HepG2 (cell line): ENCODE data around the gene AMIGO3. TPM values are rescaled to one million over a fixed set of nuclear protein-coding genes. Genes with fewer than 3 reads are reported as not detected.
"Not testable (repeated sequence)": the region's sequence is repeated elsewhere in the genome, so short reads cannot be mapped to it uniquely, and the experiment has no call there.

ENCODE experiments used
- ATAC-seq: fragments of 200-7000 bp; cut with Tn5 transposase; 3 replicates; pipeline ENCODE4 v1.9.1; 2020; ENCODE audit warnings: mild to moderate bottlenecking, moderate library complexity
- BruUV-seq: library from RNA; stranded (reverse); fragments of 400-500 nt; replicated peaks from 2 replicates; lab custom pipeline; 2021; lab: Mats Ljungman, UMichigan
- CTCF ChIA-PET: fragments of 300-600 bp; formaldehyde crosslinking; extraction: SDS; loops from one replicate; lab custom pipeline; 2021; ENCODE audit warnings: low total read pairs, inconsistent platforms, low intra/inter-chr PET ratio; lab: Yijun Ruan, JAX
- POLR2A ChIA-PET: fragments of 350-600 bp; sonication (Branson Sonifier 250); formaldehyde crosslinking; loops from one replicate; lab custom pipeline; 2020; ENCODE audit warnings: antibody characterized with exemption, inconsistent platforms; lab: Yijun Ruan, JAX
- DNase-seq: peaks from one replicate; pipeline ENCODE4 v3.0.0-alpha.2; 2015; ENCODE audit warnings: low spot score
- FAIRE-seq: peaks from 3 replicates; lab custom pipeline; 2011; peaks lifted over from hg19 to GRCh38; lab: Jason Lieb, UNC
- H2AFZ ChIP-seq: one replicate; pipeline ENCODE4 v1.6.1; 2011; ENCODE audit warnings: low read length, inconsistent platforms
- H3K27ac ChIP-seq: fragments of 300-600 bp; 3 replicates; pipeline ENCODE4 v1.8.0; 2011; ENCODE audit warnings: mixed run types, mild to moderate bottlenecking, mixed read lengths, low read length, inconsistent platforms; ENCODE audit not compliant: insufficient read depth; ENCODE audit errors: extremely low read length
- H3K27me3 ChIP-seq, 2 experiments: fragments of 200-600 bp in 1 of 2; 2 replicates in 1 of 2; 3 replicates in 1 of 2; pipeline versions ENCODE4 v1.6.0 to v1.8.0; 2011; ENCODE audit warnings: low read length in 2 of 2, mild to moderate bottlenecking in 2 of 2, moderate library complexity in 2 of 2, inconsistent platforms in 1 of 2; ENCODE audit not compliant: insufficient read depth in 2 of 2, control insufficient read depth in 1 of 2
- H3K36me3 ChIP-seq, 2 experiments: fragments of 200-600 bp in 1 of 2; replicated peaks in 1 of 2; 2 replicates in 1 of 2; 3 replicates in 1 of 2; pipeline versions ENCODE4 v1.5.1 to v1.8.0; 2011; ENCODE audit warnings: low read length in 2 of 2, inconsistent platforms in 1 of 2; ENCODE audit not compliant: insufficient read depth in 2 of 2, control insufficient read depth in 1 of 2
- H3K4me1 ChIP-seq: 2 replicates; pipeline ENCODE4 v1.5.1; 2012; ENCODE audit warnings: low read length, inconsistent platforms; ENCODE audit not compliant: insufficient read depth
- H3K4me2 ChIP-seq: 2 replicates; pipeline ENCODE4 v1.6.0; 2011; ENCODE audit warnings: low read depth, low read length, inconsistent platforms
- H3K4me3 ChIP-seq, 3 experiments: fragments of 200-600 bp in 1 of 3; sonication (generic), shearing (Covaris generic) in 1 of 3; replicated peaks in 1 of 3; 2 replicates each; pipeline ENCODE4 v1.5.1; 2011 to 2016; ENCODE audit warnings: low read length in 3 of 3, inconsistent platforms in 2 of 3, low read depth in 2 of 3, mild to moderate bottlenecking in 2 of 3, control low read depth in 1 of 3, mixed read lengths in 1 of 3; ENCODE audit not compliant: insufficient read depth in 1 of 3
- H3K79me2 ChIP-seq: one replicate; pipeline ENCODE4 v1.6.1; 2011; ENCODE audit warnings: low read length, inconsistent platforms; ENCODE audit not compliant: insufficient read depth
- H3K9ac ChIP-seq: 2 replicates; pipeline ENCODE4 v1.6.0; 2011; ENCODE audit warnings: mild to moderate bottlenecking, low read depth, low read length, inconsistent platforms; ENCODE audit not compliant: insufficient read depth
- H3K9me3 ChIP-seq: 2 replicates; pipeline ENCODE4 v1.5.1; 2012; ENCODE audit warnings: mild to moderate bottlenecking, low read length
- H4K20me1 ChIP-seq: 2 replicates; pipeline ENCODE4 v1.6.0; 2011; ENCODE audit warnings: inconsistent platforms, mild to moderate bottlenecking, low read length, moderate library complexity; ENCODE audit not compliant: insufficient read depth
- ATF7-NPFF ChIP-seq: sonication (generic); formaldehyde crosslinking; IDR thresholded peaks from 2 replicates; pipeline ENCODE4 v1.8.1; 2023; ENCODE audit warnings: mild to moderate bottlenecking, low read depth, missing genetic modification reagents, moderate library complexity
- EED ChIP-seq: sonication (generic); formaldehyde crosslinking; IDR thresholded peaks from 2 replicates; pipeline ENCODE4 v1.5.0; 2020; ENCODE audit warnings: mild to moderate bottlenecking, missing genetic modification reagents
- MXD4 ChIP-seq: IDR thresholded peaks from 2 replicates; pipeline ENCODE4 v1.6.1; 2016; ENCODE audit warnings: mild to moderate bottlenecking, missing biosample characterization, missing genetic modification reagents
- NONO ChIP-seq, 2 experiments: fragments of 450-650 bp in 1 of 2; sonication (generic) in 1 of 2; formaldehyde crosslinking in 1 of 2; IDR thresholded peaks in 1 of 2; conservative IDR thresholded peaks in 1 of 2; 2 replicates each; pipeline versions ENCODE4 v1.6.1 to v1.8.0; 2017 to 2022; ENCODE audit warnings: mild to moderate bottlenecking in 1 of 2, missing genetic modification reagents in 1 of 2, moderate library complexity in 1 of 2
- ZFY ChIP-seq: sonication (generic); formaldehyde crosslinking; IDR thresholded peaks from 2 replicates; pipeline ENCODE4 v1.4.0; 2020; ENCODE audit warnings: missing genetic modification reagents
- ZNF224 ChIP-seq: sonication (generic); formaldehyde crosslinking; IDR thresholded peaks from 2 replicates; pipeline ENCODE4 v1.5.0; 2020; ENCODE audit warnings: mild to moderate bottlenecking, missing genetic modification reagents
- ZNF234 ChIP-seq: sonication (generic); formaldehyde crosslinking; conservative IDR thresholded peaks from 2 replicates; pipeline ENCODE4 v1.5.1; 2020; ENCODE audit warnings: mild to moderate bottlenecking, missing genetic modification reagents
- ZNF331 ChIP-seq: sonication (generic); formaldehyde crosslinking; IDR thresholded peaks from 2 replicates; pipeline ENCODE4 v1.4.0; 2020; ENCODE audit warnings: missing genetic modification reagents
- ZNF362 ChIP-seq: sonication (generic); formaldehyde crosslinking; IDR thresholded peaks from 2 replicates; pipeline ENCODE4 v1.4.0; 2020; ENCODE audit warnings: missing genetic modification reagents, mild to moderate bottlenecking, borderline replicate concordance
- ZNF607 ChIP-seq: sonication (generic); formaldehyde crosslinking; IDR thresholded peaks from 2 replicates; pipeline ENCODE4 v1.5.1; 2020; ENCODE audit warnings: missing genetic modification reagents, mild to moderate bottlenecking, borderline replicate concordance
- ZNF747 ChIP-seq: sonication (generic); formaldehyde crosslinking; IDR thresholded peaks from 2 replicates; pipeline ENCODE4 v1.8.1; 2023; ENCODE audit warnings: missing genetic modification reagents, mild to moderate bottlenecking, borderline replicate concordance
- WGBS: methylation state at CpG from one replicate; pipeline ENCODE4 v1.1.6; 2017; ENCODE audit warnings: low lambda C conversion rate; 5-methylcytosine and 5-hydroxymethylcytosine counted together
- in situ Hi-C: cut with HindIII; loops from 2 replicates; pipeline ENCODE4 v1.10.0; 2017; ENCODE audit warnings: low pct_unique_long_range_greater_than_20kb; ENCODE audit not compliant: extremely low pct_ligation_motif_present
- intact Hi-C: fragments of 100-400 bp; cut with micrococcal nuclease; formaldehyde crosslinking; loops from one replicate; pipeline ENCODE4 v1.10.0; 2022; ENCODE audit not compliant: unreplicated experiment
- polyA plus RNA-seq, 8 experiments: library from polyadenylated mRNA; depleted of rRNA in 3 of 8; stranded (reverse) in 7 of 8; unstranded in 1 of 8; fragments of >200 nt; fragmentation: Illumina TruSeq in 4 of 8; extraction: Trizol in 4 of 8; gene quantifications; 2 replicates each; pipeline versions ENCODE4 v1.2.1 to v1.2.3, GENCODE V29; 2011 to 2016; ENCODE audit warnings: low read depth in 4 of 8, missing spikeins in 1 of 8, mixed read lengths in 1 of 8; ENCODE audit not compliant: insufficient read depth in 1 of 8
- total RNA-seq, 5 experiments: library from RNA; depleted of rRNA; stranded (reverse); fragments of >200 nt; fragmentation: Illumina TruSeq; extraction: Trizol; gene quantifications; 2 replicates each; pipeline ENCODE4 v1.2.3, GENCODE V29; 2016; ENCODE audit warnings: low read depth in 1 of 5

Gene AMIGO3
- total and polyA plus RNA-seq, 2 of the 13 experiments (the other 11 are each of a cell fraction or from before 2014, with no cell fraction given), result 0.35 TPM; not detected in 1

- H2AFZ ChIP-seq, H3K27me3 ChIP-seq, H3K36me3 ChIP-seq, BruUV-seq, in situ Hi-C loops, H3K9me3 ChIP-seq, intact Hi-C loops, DNase-seq, CTCF ChIA-PET, ATAC-seq, FAIRE-seq, H4K20me1 ChIP-seq: not testable (repeated sequence)
- POLR2A ChIA-PET, result interaction anchor here (1.9 to 2.3 kb wide), 3 partner anchors 17 to 240 kb away, joined by 4 to 18 read pairs (median 5); partner anchors contain the start of gene MON1A
- Histone ChIP-seq H3K79me2 (peaks cover 44% of the 10 kb centered on the region), H3K9ac (peak overlapping the region; percentile 97), H3K27ac (peak overlapping the region; percentile 96), H3K4me3 (peak overlapping the region; percentile 75 to 96 (median 89)), H3K4me1 (peaks cover 44% of the 10 kb centered on the region), H3K4me2 (peak overlapping the region; percentile 96)
- 0 out of 2 replicates have a peak, but pooled peaks have one; percentile 14 for TF ChIP-seq ZNF224 (CRISPR knock-in tag)
- peak; percentile 8; the same call in 1 of the 2 replicates for TF ChIP-seq EED (CRISPR knock-in tag)
- TF ChIP-seq ZNF747 (CRISPR knock-in tag), result peak; percentile 2; the same call in 1 of the 2 replicates
- WGBS, result 7% methylated on average over 14 of the region's 16 CpGs
Measured at GRCh38 chr3:49689908-49690624, 29.4 kb downstream of the AMIGO3 start.

- H3K36me3 ChIP-seq, result peaks cover 2 to 4% of the 10 kb centered on the region in 2 experiments; a peak in 2 of 5 replicates
- CTCF ChIA-PET, result no interaction called here
- BruUV-seq, result TSS peak; percentile 74
- H3K9me3 ChIP-seq, result no peaks in the 10 kb centered on the region
- no peak within 1 kb of the TSS for H2AFZ ChIP-seq
- peaks cover 9% of the 10 kb centered on the region; the same call in 1 of the 2 replicates for H4K20me1 ChIP-seq
- peak; percentile 60 for ATAC-seq
- 0% methylated on average over 23 of the region's 66 CpGs for WGBS
- peak within 1 kb of the TSS; percentile 97 for H3K9ac ChIP-seq
- H3K4me2 ChIP-seq, result peak within 1 kb of the TSS; percentile 96
- H3K4me3 ChIP-seq, result peak within 1 kb of the TSS; percentile 75 to 96 (median 89)
- no peak for FAIRE-seq
- peaks cover 42% of the 10 kb centered on the region for H3K79me2 ChIP-seq
- in situ Hi-C loops, result no loop called here
- POLR2A ChIA-PET, result interaction anchor here (1.7 to 2.3 kb wide), 5 partner anchors 16 to 240 kb away, joined by 4 to 18 read pairs (median 5); partner anchors contain the start of genes DAG1 and MON1A
- intact Hi-C loops, result no loop called here
- peaks cover 47% of the 10 kb centered on the region for H3K4me1 ChIP-seq
- peak within 1 kb of the TSS; percentile 96 for H3K27ac ChIP-seq
- H3K27me3 ChIP-seq, result no peaks in the 10 kb centered on the region; a peak in 1 of 5 replicates
- peak; percentile 86 for DNase-seq
- peak; percentile 65; the same call in 1 of the 2 replicates for TF ChIP-seq ZNF331 (CRISPR knock-in tag)
- TF ChIP-seq NONO (IDR thresholded peaks at IDR 0.05), result no peak
- TF ChIP-seq NONO (CRISPR knock-in tag; conservative IDR thresholded peaks at IDR 0.05), result peak; percentile 88
- peak; percentile 76; the same call in 1 of the 2 replicates for TF ChIP-seq ATF7-NPFF (CRISPR knock-in tag)
- 0 out of 2 replicates have a peak, but pooled peaks have one; percentile 65 for TF ChIP-seq ZNF234
- peak; percentile 66; the same call in 1 of the 2 replicates for TF ChIP-seq MXD4 (CRISPR knock-in tag)
- TF ChIP-seq ZNF362 (CRISPR knock-in tag), result peak; percentile 29; the same call in 1 of the 2 replicates
- peak; percentile 58; the same call in 1 of the 2 replicates for TF ChIP-seq ZFY (CRISPR knock-in tag)
- TF ChIP-seq ZNF607 (CRISPR knock-in tag), result 0 out of 2 replicates have a peak, but pooled peaks have one; percentile 34
Measured at GRCh38 chr3:49689046-49689907, 30.2 kb downstream of the AMIGO3 start, which contains the start of the genes MST1 and RNF123. Gene MST1 (minus strand): TSS chr3:49689474. CDS start chr3:49688691, 783 bp downstream. Gene RNF123 (plus strand): TSS chr3:49689557. CDS start chr3:49691166, 1,609 bp downstream.
